ENCODE data around the gene TFPT. TPM values are rescaled to one million over a fixed set of nuclear protein-coding genes. Genes with fewer than 3 reads are reported as not detected.

Gene TFPT
- total RNA-seq, 1 donor from 2014 or later, result 29.4 TPM

DNA sequence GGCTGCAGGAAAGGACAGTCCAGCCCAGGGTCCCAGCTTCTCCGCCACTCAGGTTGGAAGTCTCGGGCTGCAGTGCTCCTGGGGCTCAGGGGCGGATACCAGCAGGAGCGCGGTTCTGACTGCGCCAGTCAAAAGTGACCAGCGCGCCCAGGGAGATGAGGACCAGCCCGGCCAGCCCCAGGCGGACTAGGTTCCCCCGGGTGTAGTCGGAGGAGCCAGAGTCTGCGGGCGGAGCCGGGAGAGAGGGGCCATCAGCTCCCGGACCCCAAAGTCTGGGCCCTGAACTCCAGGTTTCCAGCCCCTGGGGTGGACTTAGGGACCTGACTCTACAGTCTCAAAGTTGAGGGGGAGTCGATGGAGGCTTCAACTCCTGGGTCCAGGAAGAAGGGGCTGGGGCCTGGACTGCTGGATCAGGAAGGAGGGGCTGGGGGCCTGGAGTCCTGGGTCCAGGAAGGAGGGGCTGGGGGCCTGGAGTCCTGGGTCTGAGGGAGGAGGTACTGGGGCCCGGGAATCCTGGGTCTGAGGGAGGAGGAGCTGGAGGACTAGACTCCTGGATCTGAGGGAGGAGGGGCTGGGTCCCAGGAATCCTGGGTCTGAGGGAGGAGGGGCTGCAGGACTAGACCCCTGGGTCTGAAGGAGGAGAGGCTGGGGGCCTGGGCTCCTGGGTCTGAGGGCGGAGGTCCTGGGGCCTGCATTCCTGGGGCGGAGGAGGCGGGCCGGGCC, 20.2 kb downstream of the TFPT start:
- Mint-ChIP-seq H3K9me3 (ENCODE audit: unreplicated experiment) (no peaks in the 10 kb centered on the region), H3K27ac (ENCODE audit: unreplicated experiment) (no peak overlapping the region), H3K4me1 (ENCODE audit: unreplicated experiment) (peaks cover 8% of the 10 kb centered on the region), H3K4me3 (ENCODE audit: unreplicated experiment) (no peak overlapping the region), H3K27me3 (ENCODE audit: unreplicated experiment) (no peaks in the 10 kb centered on the region), H3K36me3 (ENCODE audit: unreplicated experiment) (no peaks in the 10 kb centered on the region)
- TF ChIP-seq, protein P1, sequence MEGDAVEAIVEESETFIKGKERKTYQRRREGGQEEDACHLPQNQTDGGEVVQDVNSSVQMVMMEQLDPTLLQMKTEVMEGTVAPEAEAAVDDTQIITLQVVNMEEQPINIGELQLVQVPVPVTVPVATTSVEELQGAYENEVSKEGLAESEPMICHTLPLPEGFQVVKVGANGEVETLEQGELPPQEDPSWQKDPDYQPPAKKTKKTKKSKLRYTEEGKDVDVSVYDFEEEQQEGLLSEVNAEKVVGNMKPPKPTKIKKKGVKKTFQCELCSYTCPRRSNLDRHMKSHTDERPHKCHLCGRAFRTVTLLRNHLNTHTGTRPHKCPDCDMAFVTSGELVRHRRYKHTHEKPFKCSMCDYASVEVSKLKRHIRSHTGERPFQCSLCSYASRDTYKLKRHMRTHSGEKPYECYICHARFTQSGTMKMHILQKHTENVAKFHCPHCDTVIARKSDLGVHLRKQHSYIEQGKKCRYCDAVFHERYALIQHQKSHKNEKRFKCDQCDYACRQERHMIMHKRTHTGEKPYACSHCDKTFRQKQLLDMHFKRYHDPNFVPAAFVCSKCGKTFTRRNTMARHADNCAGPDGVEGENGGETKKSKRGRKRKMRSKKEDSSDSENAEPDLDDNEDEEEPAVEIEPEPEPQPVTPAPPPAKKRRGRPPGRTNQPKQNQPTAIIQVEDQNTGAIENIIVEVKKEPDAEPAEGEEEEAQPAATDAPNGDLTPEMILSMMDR (IDR thresholded peaks at IDR 0.05), result no peak
- no peak for DNase-seq (ENCODE audit: extremely low spot score, unreplicated experiment)

DNA sequence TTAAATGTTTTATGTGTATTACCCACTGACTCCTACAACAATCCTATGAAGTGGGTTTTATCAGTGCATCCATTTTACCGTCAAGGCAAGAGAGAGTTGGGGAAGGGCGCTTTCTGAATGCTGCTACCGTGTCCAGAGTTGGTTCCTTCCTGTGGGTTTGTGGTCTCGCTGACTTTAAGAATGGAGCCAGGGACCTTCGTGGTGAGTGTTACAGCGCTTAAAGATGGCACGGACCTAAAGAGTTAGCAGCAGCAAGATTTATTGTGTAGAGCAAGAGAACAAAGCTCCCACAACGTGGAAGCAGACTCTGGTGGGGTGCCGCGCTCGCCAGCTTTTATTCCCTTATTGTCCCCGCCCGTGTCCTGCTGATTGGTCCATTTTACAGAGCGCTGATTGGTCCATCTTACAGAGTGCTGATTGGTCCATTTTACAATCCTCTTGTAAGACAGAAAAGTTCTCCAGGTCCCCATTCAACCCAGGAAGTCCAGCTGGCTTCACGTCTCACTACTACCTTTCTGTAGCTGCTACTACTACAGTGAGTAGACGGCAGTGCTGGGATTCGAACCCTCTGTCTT, 20.9 kb downstream of the TFPT start:
- Mint-ChIP-seq H3K9me3 (ENCODE audit: unreplicated experiment) (no peaks in the 10 kb centered on the region), H3K4me3 (ENCODE audit: unreplicated experiment) (no peak overlapping the region), H3K27me3 (ENCODE audit: unreplicated experiment) (no peaks in the 10 kb centered on the region), H3K27ac (ENCODE audit: unreplicated experiment) (no peak overlapping the region), H3K36me3 (ENCODE audit: unreplicated experiment) (no peaks in the 10 kb centered on the region), H3K4me1 (ENCODE audit: unreplicated experiment) (peaks cover 8% of the 10 kb centered on the region)
- TF ChIP-seq, protein P1 (IDR thresholded peaks at IDR 0.05), result no peak
- no peak for DNase-seq (ENCODE audit: extremely low spot score, unreplicated experiment)

DNA sequence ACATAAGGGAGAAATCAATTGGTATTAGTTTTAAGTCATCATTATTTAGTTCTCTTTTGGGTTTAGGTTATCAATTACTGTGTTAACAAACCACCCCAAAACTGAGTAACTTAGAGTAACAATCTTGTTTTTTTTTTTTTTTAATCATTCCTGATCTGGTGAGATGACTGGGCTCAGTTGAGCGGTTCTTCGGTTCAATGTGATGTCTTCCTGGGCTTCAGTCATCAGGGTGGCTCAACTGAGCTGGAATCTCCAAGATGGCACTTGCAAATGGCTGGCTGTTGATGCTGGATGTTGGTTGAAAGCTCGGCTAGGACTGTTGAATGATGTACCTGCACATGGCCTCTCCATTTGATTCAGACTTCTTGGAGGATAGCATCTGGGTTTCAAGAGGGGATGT, 31.0 kb downstream of the TFPT start:
- TF ChIP-seq, protein P1 (IDR thresholded peaks at IDR 0.05), result no peak
- Mint-ChIP-seq H3K9me3 (ENCODE audit: unreplicated experiment) (no peaks in the 10 kb centered on the region), H3K27ac (ENCODE audit: unreplicated experiment) (no peak overlapping the region), H3K4me3 (ENCODE audit: unreplicated experiment) (no peak overlapping the region), H3K36me3 (ENCODE audit: unreplicated experiment) (no peaks in the 10 kb centered on the region), H3K4me1 (ENCODE audit: unreplicated experiment) (no peaks in the 10 kb centered on the region), H3K27me3 (ENCODE audit: unreplicated experiment) (no peaks in the 10 kb centered on the region)
- no peak for DNase-seq (ENCODE audit: extremely low spot score, unreplicated experiment)

DNA sequence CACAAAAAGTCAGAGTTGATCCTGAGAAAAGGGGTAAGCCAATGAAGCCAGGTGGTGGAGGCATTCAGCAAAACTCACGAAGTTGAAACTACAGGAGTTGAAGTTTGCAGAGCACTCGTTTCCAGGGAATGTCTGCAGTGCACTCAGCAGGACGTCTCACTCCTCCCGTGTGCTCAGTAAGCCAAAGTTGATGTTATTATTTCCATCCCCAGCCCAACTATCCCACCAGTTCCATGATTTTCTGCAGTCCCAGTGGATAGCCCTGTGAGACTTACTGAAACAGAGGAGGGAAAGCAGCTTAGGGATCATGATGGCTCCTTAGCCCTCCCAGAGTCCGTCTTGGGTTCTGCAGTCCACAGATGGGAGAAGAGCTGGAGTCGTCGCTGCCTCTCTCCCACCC, 34.4 kb downstream of the TFPT start, which contains the start of gene TARM1:
TSS of gene TARM1 (minus strand) at position 334 of the 400 bp plus-strand sequence. CDS start at position 309, 25 bp downstream.
- no peak within 1 kb of the TSS for H3K27ac Mint-ChIP-seq (ENCODE audit: unreplicated experiment)
- TF ChIP-seq, protein P1 (IDR thresholded peaks at IDR 0.05), result no peak
- H3K4me3 Mint-ChIP-seq (ENCODE audit: unreplicated experiment), result no peak within 1 kb of the TSS

DNA sequence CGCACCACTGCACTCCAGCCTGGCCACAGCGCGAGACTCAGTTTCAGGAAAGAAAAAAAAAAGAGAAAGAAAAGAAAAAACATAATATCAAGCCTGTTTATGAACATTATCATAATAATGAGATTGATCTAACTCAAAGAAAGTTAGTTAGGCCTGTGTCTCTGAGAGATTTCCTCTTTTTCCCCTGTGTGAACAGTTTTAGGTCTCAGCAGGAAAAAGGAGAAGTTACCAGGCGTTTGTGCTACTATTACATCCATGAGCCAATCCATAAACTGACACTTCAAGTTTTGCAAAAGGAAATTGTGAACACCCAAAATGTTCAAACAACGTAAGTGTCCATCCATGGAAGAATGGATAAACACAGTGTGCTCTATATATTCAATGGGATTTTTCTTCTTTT, 38.1 kb downstream of the TFPT start:
- DNase-seq (ENCODE audit: extremely low spot score, unreplicated experiment), result no peak
- no peaks in the 10 kb centered on the region for H3K36me3 Mint-ChIP-seq (ENCODE audit: unreplicated experiment)
- no peak overlapping the region for H3K4me3 Mint-ChIP-seq (ENCODE audit: unreplicated experiment)
- no peaks in the 10 kb centered on the region for H3K4me1 Mint-ChIP-seq (ENCODE audit: unreplicated experiment)
- H3K9me3 Mint-ChIP-seq (ENCODE audit: unreplicated experiment), result peaks cover 5% of the 10 kb centered on the region
- H3K27me3 Mint-ChIP-seq (ENCODE audit: unreplicated experiment), result no peaks in the 10 kb centered on the region
- TF ChIP-seq, protein P1 (IDR thresholded peaks at IDR 0.05), result no peak
- no peak overlapping the region for H3K27ac Mint-ChIP-seq (ENCODE audit: unreplicated experiment)

More for the DNA sequence above, 34.4 kb downstream of the TFPT start, which contains the start of gene TARM1:
- H3K4me1 Mint-ChIP-seq (ENCODE audit: unreplicated experiment), result no peaks in the 10 kb centered on the region
- DNase-seq (ENCODE audit: extremely low spot score, unreplicated experiment), result no peak
- H3K36me3 Mint-ChIP-seq (ENCODE audit: unreplicated experiment), result no peaks in the 10 kb centered on the region
- peaks cover 2% of the 10 kb centered on the region for H3K9me3 Mint-ChIP-seq (ENCODE audit: unreplicated experiment)
- no peaks in the 10 kb centered on the region for H3K27me3 Mint-ChIP-seq (ENCODE audit: unreplicated experiment)

Measured in osteocyte (in vitro differentiated cells).